HCT116 (cell line): ENCODE results near the gene GCNT3. TPM values are rescaled to one million over a fixed set of nuclear protein-coding genes. Genes with fewer than 3 reads are reported as not detected.

ENCODE experiments used
- ATAC-seq: fragments of 200-7000 bp; cut with Tn5 transposase; 2 replicates; pipeline ENCODE4 v1.9.1; 2020; ENCODE audit warnings: mild to moderate bottlenecking, moderate library complexity
- BruUV-seq: library from RNA; stranded (reverse); fragments of 400-500 nt; replicated peaks from 2 replicates; lab custom pipeline; 2021; lab: Mats Ljungman, UMichigan
- CTCF ChIA-PET: fragments of 300-600 bp; sonication (Branson Sonifier 250); formaldehyde crosslinking; loops from one replicate; lab custom pipeline; 2021; ENCODE audit warnings: antibody characterized with exemption; lab: Charles Lee
- POLR2A ChIA-PET: fragments of 300-600, 350-600 bp; sonication (Branson Sonifier 250); formaldehyde crosslinking; loops from one replicate; lab custom pipeline; 2021; ENCODE audit warnings: antibody characterized with exemption; lab: Charles Lee
- RAD21 ChIA-PET, 2 experiments: fragments of 300-600 bp; sonication (Branson Sonifier 250); formaldehyde crosslinking; loops; one replicate each; lab custom pipeline; 2023; ENCODE audit warnings: low total read pairs in 2 of 2; ENCODE audit not compliant: uncharacterized antibody in 2 of 2, unreplicated experiment in 2 of 2, low non-redundant PET in 1 of 2; lab: Charles Lee
- DNase-seq: peaks from one replicate; pipeline ENCODE4 v3.0.0-alpha.2; 2010; ENCODE audit warnings: low read depth, low spot score
- H2AFZ ChIP-seq: fragments of 200-600 bp; shearing (Covaris generic), sonication (generic); 2 replicates; pipeline ENCODE4 v1.6.1; 2017; ENCODE audit warnings: low read depth, mixed run types, mixed read lengths, antibody characterized with exemption, low read length; ENCODE audit not compliant: poor library complexity, severe bottlenecking
- H3K27ac ChIP-seq: 2 replicates; pipeline ENCODE4 v1.5.1; 2012; ENCODE audit warnings: low read depth, low read length
- H3K27me3 ChIP-seq: fragments of 200-600 bp; sonication (generic); 2 replicates; pipeline ENCODE4 v1.6.1; 2016; ENCODE audit warnings: mixed run types, low read length, mixed read lengths; ENCODE audit not compliant: insufficient read depth
- H3K36me3 ChIP-seq, 2 experiments: fragments of 200-500 bp in 1 of 2; fragments of 200-600 bp in 1 of 2; sonication (Bioruptor generic) in 1 of 2; sonication (generic) in 1 of 2; 2 replicates each; pipeline versions ENCODE4 v1.5.1 to v1.6.1; 2014 to 2016; ENCODE audit warnings: low read length in 2 of 2, inconsistent platforms in 1 of 2, mixed read lengths in 1 of 2, mixed run types in 1 of 2; ENCODE audit not compliant: insufficient read depth in 2 of 2, control insufficient read depth in 1 of 2
- H3K4me1 ChIP-seq, 2 experiments: fragments of 200-600 bp in 1 of 2; sonication (generic) in 1 of 2; 2 replicates each; pipeline versions ENCODE4 v1.5.1 to v1.6.1; 2012 to 2017; ENCODE audit warnings: low read length in 2 of 2, inconsistent platforms in 1 of 2, mild to moderate bottlenecking in 1 of 2, mixed read lengths in 1 of 2, mixed run types in 1 of 2, moderate library complexity in 1 of 2; ENCODE audit not compliant: insufficient read depth in 2 of 2, control insufficient read depth in 1 of 2
- H3K4me2 ChIP-seq: fragments of 200-600 bp; sonication (generic); 2 replicates; pipeline ENCODE4 v1.6.1; 2017; ENCODE audit warnings: mixed run types, low read length, mixed read lengths
- H3K4me3 ChIP-seq, 2 experiments: fragments of 200-600 bp in 1 of 2; sonication (generic) in 1 of 2; replicated peaks in 1 of 2; 2 replicates each; pipeline ENCODE4 v1.5.1; 2011 to 2016; ENCODE audit warnings: low read length in 2 of 2, control low read depth in 1 of 2, low read depth in 1 of 2, mild to moderate bottlenecking in 1 of 2, mixed read lengths in 1 of 2, mixed run types in 1 of 2
- H3K79me2 ChIP-seq: fragments of 200-600 bp; sonication (generic); 2 replicates; pipeline ENCODE4 v1.6.1; 2017; ENCODE audit warnings: mild to moderate bottlenecking, mixed run types, low read length, moderate library complexity, mixed read lengths; ENCODE audit not compliant: insufficient read depth
- H3K9ac ChIP-seq: fragments of 200-600 bp; sonication (generic); 2 replicates; pipeline ENCODE4 v1.6.1; 2016; ENCODE audit warnings: low read length, mixed read lengths
- H3K9me2 ChIP-seq: fragments of 200-600 bp; sonication (generic), shearing (Covaris generic); 2 replicates; pipeline ENCODE4 v1.6.1; 2017; ENCODE audit warnings: mixed run types, mild to moderate bottlenecking, moderate library complexity; ENCODE audit not compliant: insufficient read depth
- H3K9me3 ChIP-seq, 2 experiments: fragments of 200-500 bp in 1 of 2; fragments of 200-600 bp in 1 of 2; sonication (Bioruptor generic) in 1 of 2; sonication (generic) in 1 of 2; 2 replicates each; pipeline ENCODE4 v1.6.1; 2014 to 2017; ENCODE audit warnings: low read length in 2 of 2, mixed read lengths in 2 of 2, inconsistent platforms in 1 of 2, low read depth in 1 of 2, mild to moderate bottlenecking in 1 of 2, mixed run types in 1 of 2, moderate library complexity in 1 of 2; ENCODE audit not compliant: control insufficient read depth in 1 of 2, insufficient read depth in 1 of 2
- H4K20me1 ChIP-seq: fragments of 200-600 bp; sonication (generic), shearing (Covaris generic); 2 replicates; pipeline ENCODE4 v1.6.1; 2017; ENCODE audit warnings: mixed run types, mild to moderate bottlenecking, moderate library complexity; ENCODE audit not compliant: insufficient read depth
- ATF3 ChIP-seq: IDR thresholded peaks from 2 replicates; pipeline ENCODE4 v1.6.1; 2012
- CBX3 ChIP-seq: IDR thresholded peaks from 2 replicates; pipeline ENCODE4 v1.6.1; 2012; ENCODE audit warnings: low read depth
- CEBPB ChIP-seq: IDR thresholded peaks from 2 replicates; pipeline ENCODE4 v1.6.1; 2012; ENCODE audit warnings: low read depth
- EGR1 ChIP-seq: IDR thresholded peaks from 2 replicates; pipeline ENCODE4 v1.6.1; 2012; ENCODE audit warnings: low read depth
- ELF1 ChIP-seq: IDR thresholded peaks from 2 replicates; pipeline ENCODE4 v1.6.1; 2012; ENCODE audit warnings: low read depth, borderline replicate concordance
- EZH2 ChIP-seq: fragments of 200-600 bp; sonication (generic); IDR thresholded peaks from 2 replicates; pipeline ENCODE4 v1.6.1; 2017; ENCODE audit warnings: antibody characterized with exemption, mixed run types
- FOSL1 ChIP-seq: IDR thresholded peaks from 2 replicates; pipeline ENCODE4 v1.6.1; 2012; ENCODE audit warnings: low read depth
- JUND ChIP-seq: IDR thresholded peaks from 2 replicates; pipeline ENCODE4 v1.6.1; 2012
- MAX ChIP-seq: IDR thresholded peaks from 2 replicates; pipeline ENCODE4 v1.6.1; 2012
- POLR2A ChIP-seq: IDR thresholded peaks from 2 replicates; pipeline ENCODE4 v1.7.0; 2011; ENCODE audit warnings: borderline replicate concordance; ENCODE audit not compliant: insufficient read depth, insufficient read length; ENCODE audit errors: extremely low read depth
- POLR2AphosphoS5 ChIP-seq: IDR thresholded peaks from 2 replicates; pipeline ENCODE4 v1.6.1; 2011; ENCODE audit warnings: mild to moderate bottlenecking, low read depth, low read length, moderate library complexity
- RAD21 ChIP-seq: IDR thresholded peaks from 2 replicates; pipeline ENCODE4 v1.6.1; 2012; ENCODE audit warnings: low read depth, mild to moderate bottlenecking
- REST ChIP-seq: IDR thresholded peaks from 2 replicates; pipeline ENCODE4 v1.6.1; 2012; ENCODE audit warnings: low read depth
- SIN3A ChIP-seq: IDR thresholded peaks from 2 replicates; pipeline ENCODE4 v1.6.1; 2012; ENCODE audit warnings: low read depth
- SP1 ChIP-seq: IDR thresholded peaks from 2 replicates; pipeline ENCODE4 v1.6.1; 2012; ENCODE audit warnings: low read depth
- SRF ChIP-seq: IDR thresholded peaks from 2 replicates; pipeline ENCODE4 v1.6.1; 2012; ENCODE audit warnings: low read depth
- YY1 ChIP-seq: IDR thresholded peaks from 2 replicates; pipeline ENCODE4 v1.6.1; 2011; ENCODE audit warnings: low read length, low read depth, moderate library complexity, mild to moderate bottlenecking; ENCODE audit not compliant: insufficient replicate concordance; ENCODE audit errors: extremely low read depth
- ZBTB33 ChIP-seq: IDR thresholded peaks from 2 replicates; pipeline ENCODE4 v1.6.1; 2011; ENCODE audit warnings: mild to moderate bottlenecking, low read length, moderate library complexity; ENCODE audit not compliant: insufficient replicate concordance; ENCODE audit errors: extremely low read depth
- ZFX ChIP-seq: fragments of 450-650 bp; IDR thresholded peaks from 2 replicates; pipeline ENCODE4 v1.6.1; 2017
- ZNF274 ChIP-seq: fragments of 200-500 bp; sonication (Bioruptor generic); IDR thresholded peaks from 2 replicates; pipeline ENCODE4 v1.6.1; 2014; ENCODE audit warnings: mild to moderate bottlenecking, low read depth, low read length, inconsistent platforms
- intact Hi-C: fragments of 100-400 bp; cut with micrococcal nuclease; formaldehyde crosslinking; loops from 2 replicates; pipeline ENCODE4 v1.10.0; 2022
- total RNA-seq: library from RNA; stranded (reverse); gene quantifications from one replicate; pipeline ENCODE4 v1.2.1, GENCODE V29; 2021; ENCODE audit not compliant: unreplicated experiment

Gene GCNT3
- total RNA-seq, 1 experiment from 2014 or later = 5.6 TPM

- Histone ChIP-seq H3K9me3 (no peaks in the 10 kb centered on the region), H3K27me3 (no peaks in the 10 kb centered on the region), H2AFZ (no peak overlapping the region), H3K4me2 (no peak overlapping the region), H3K27ac (no peak overlapping the region), H3K9me2 (no peaks in the 10 kb centered on the region), H3K4me1 (no peaks in the 10 kb centered on the region), H4K20me1 (no peaks in the 10 kb centered on the region), H3K36me3 (no peaks in the 10 kb centered on the region), H3K9ac (no peak overlapping the region), H3K4me3 (no peak overlapping the region), H3K79me2 (no peaks in the 10 kb centered on the region)
- DNase-seq = no peak
- ATAC-seq = no peak
- no TSS peak for BruUV-seq
- RAD21 ChIA-PET = no interaction called here
- CTCF ChIA-PET = no interaction called here
- TF ChIP-seq SIN3A (no peak), ZBTB33 (no peak), MAX (no peak), ZFX (no peak), EGR1 (no peak), CEBPB (no peak), POLR2AphosphoS5 (no peak), JUND (no peak), YY1 (no peak), ELF1 (no peak), EZH2 (no peak), CBX3 (no peak), FOSL1 (no peak), REST (no peak), RAD21 (no peak), POLR2A (no peak), SRF (no peak), ATF3 (no peak), SP1 (no peak), ZNF274 (no peak)
- intact Hi-C loops = no loop called here
- POLR2A ChIA-PET = interaction anchor here (0.6 kb wide), 1 partner anchor 151 kb away, joined by 3 read pairs; no protein-coding TSS in a partner anchor
Observed at GRCh38 chr15:59594991-59595390, 16.6 kb upstream of the GCNT3 start.
